A549 (cell line): Measurements from ENCODE around the gene OR9A2. TPM values are rescaled to one million over a fixed set of nuclear protein-coding genes. Genes with fewer than 3 reads are reported as not detected.

Source experiments
- ATAC-seq, 2 experiments: fragments of 200-7000 bp in 1 of 2; fragments of >200 bp in 1 of 2; cut with Nextera tagmentation in 1 of 2; cut with Tn5 transposase in 1 of 2; 3 replicates each; pipeline versions ENCODE4 v1.8.0 to v1.9.1; 2018 to 2020; ENCODE audit warnings: mild to moderate bottlenecking in 1 of 2, moderate library complexity in 1 of 2
- CTCF ChIA-PET: fragments of 300-600 bp; sonication (Branson Sonifier 250); formaldehyde crosslinking; extraction: SDS; loops from one replicate; lab custom pipeline; 2021; ENCODE audit warnings: antibody characterized with exemption, inconsistent platforms; lab: Yijun Ruan, JAX
- POLR2A ChIA-PET: fragments of 350-600 bp; formaldehyde crosslinking; extraction: SDS; loops from one replicate; lab custom pipeline; 2021; ENCODE audit warnings: antibody characterized with exemption, inconsistent platforms; lab: Yijun Ruan, JAX
- DNase-seq, 2 experiments: peaks; one replicate each; pipeline versions ENCODE4 v3.0.0 to v3.0.0-alpha.2; 2011 to 2016; ENCODE audit warnings: low read depth in 1 of 2, low spot score in 1 of 2
- FAIRE-seq: peaks from 2 replicates; lab custom pipeline; 2011; peaks lifted over from hg19 to GRCh38; lab: Jason Lieb, UNC
- H3K27ac ChIP-seq, 2 experiments: fragments of >200 bp; sonication (Bioruptor Twin); formaldehyde crosslinking; 3 replicates each; pipeline ENCODE4 v1.5.1; 2016 to 2017
- H3K4me1 ChIP-seq: fragments of >200 bp; sonication (Bioruptor Twin); formaldehyde crosslinking; 3 replicates; pipeline ENCODE4 v1.6.1; 2016
- H3K4me2 ChIP-seq: fragments of >200 bp; sonication (Bioruptor Twin); formaldehyde crosslinking; 3 replicates; pipeline ENCODE4 v1.6.1; 2016
- H3K4me3 ChIP-seq: fragments of >200 bp; sonication (Bioruptor Twin); formaldehyde crosslinking; 3 replicates; pipeline ENCODE4 v1.5.1; 2016
- H3K9me3 ChIP-seq: fragments of >200 bp; sonication (Bioruptor Twin); formaldehyde crosslinking; 3 replicates; pipeline ENCODE4 v1.6.1; 2016
- BHLHE40 ChIP-seq: IDR thresholded peaks from 2 replicates; pipeline ENCODE4 v1.6.1; 2012; ENCODE audit warnings: low read depth, low read length, inconsistent platforms
- CBX8 ChIP-seq: fragments of 200-600 bp; sonication (generic); IDR thresholded peaks from 2 replicates; pipeline ENCODE4 v1.6.1; 2016
- EHF ChIP-seq: fragments of 250-450 bp; sonication (Bioruptor Pico); IDR thresholded peaks from 2 replicates; pipeline ENCODE4 v1.5.0; 2020; ENCODE audit warnings: mild to moderate bottlenecking
- ELK1 ChIP-seq: fragments of 150-350 bp; IDR thresholded peaks from 2 replicates; pipeline ENCODE4 v1.6.1; 2014; ENCODE audit warnings: low read depth, mild to moderate bottlenecking, low read length
- HDAC2 ChIP-seq: fragments of 200-600 bp; sonication (generic); IDR thresholded peaks from 2 replicates; pipeline ENCODE4 v1.6.1; 2016
- HEYL ChIP-seq: fragments of 250-450 bp; sonication (Bioruptor Pico); IDR thresholded peaks from 2 replicates; pipeline ENCODE4 v1.8.0; 2021; ENCODE audit warnings: mild to moderate bottlenecking, moderate library complexity
- HMGXB4 ChIP-seq: fragments of 250-450 bp; sonication (Bioruptor Pico); IDR thresholded peaks from 2 replicates; pipeline ENCODE4 v1.5.0; 2021; ENCODE audit warnings: mild to moderate bottlenecking, moderate library complexity, borderline replicate concordance
- MAZ ChIP-seq: fragments of 150-350 bp; IDR thresholded peaks from 2 replicates; pipeline ENCODE4 v1.6.1; 2014; ENCODE audit warnings: antibody characterized with exemption, low read depth, low read length, borderline replicate concordance
- MYC ChIP-seq: IDR thresholded peaks from 2 replicates; pipeline ENCODE4 v1.6.1; 2012; ENCODE audit warnings: mild to moderate bottlenecking, inconsistent platforms, low read length, improper control_type of control experiment, borderline replicate concordance
- NR3C1 ChIP-seq: fragments of >200 bp; sonication (Bioruptor Twin); formaldehyde crosslinking; IDR thresholded peaks from 3 replicates; pipeline ENCODE4 v1.6.1; 2017
- PBX3 ChIP-seq: IDR thresholded peaks from 2 replicates; pipeline ENCODE4 v1.6.1; 2012
- POLR2A ChIP-seq: IDR thresholded peaks from 2 replicates; pipeline ENCODE4 v1.6.1; 2012; ENCODE audit warnings: mild to moderate bottlenecking, low read length
- POLR2AphosphoS2 ChIP-seq: conservative IDR thresholded peaks from 2 replicates; pipeline ENCODE4 v1.6.1; 2012; ENCODE audit warnings: low read length, improper control_type of control experiment, inconsistent platforms
- RAD21 ChIP-seq, 2 experiments: fragments of >200 bp in 1 of 2; sonication (Bioruptor Twin) in 1 of 2; formaldehyde crosslinking in 1 of 2; IDR thresholded peaks in 1 of 2; conservative IDR thresholded peaks in 1 of 2; 2 replicates in 1 of 2; 3 replicates in 1 of 2; pipeline ENCODE4 v1.6.1; 2012 to 2018; ENCODE audit warnings: inconsistent platforms in 1 of 2
- RCOR1 ChIP-seq: fragments of 150-350 bp; IDR thresholded peaks from 2 replicates; pipeline ENCODE4 v1.6.1; 2014; ENCODE audit warnings: antibody characterized with exemption, low read length, low read depth
- REST ChIP-seq: fragments of 200-600 bp; sonication (generic); IDR thresholded peaks from 2 replicates; pipeline ENCODE4 v1.6.1; 2016; ENCODE audit warnings: antibody characterized with exemption, mild to moderate bottlenecking, moderate library complexity
- TP53 ChIP-seq: fragments of 250-450 bp; sonication (Bioruptor Pico); IDR thresholded peaks from 2 replicates; pipeline ENCODE4 v1.5.0; 2021; ENCODE audit warnings: mild to moderate bottlenecking, moderate library complexity
- USF2 ChIP-seq: fragments of 450-650 bp; IDR thresholded peaks from 2 replicates; pipeline ENCODE4 v1.6.1; 2014; ENCODE audit warnings: antibody characterized with exemption
- ZC3H11A ChIP-seq: fragments of 450-650 bp; IDR thresholded peaks from 2 replicates; pipeline ENCODE4 v1.6.1; 2014; ENCODE audit warnings: antibody characterized with exemption, mild to moderate bottlenecking
- ZNF302 ChIP-seq: fragments of 250-450 bp; sonication (Bioruptor Pico); IDR thresholded peaks from 2 replicates; pipeline ENCODE4 v1.9.0; 2021; ENCODE audit warnings: inconsistent platforms, mild to moderate bottlenecking, moderate library complexity
- ZSCAN20 ChIP-seq: fragments of 250-450 bp; sonication (Bioruptor Pico); IDR thresholded peaks from 2 replicates; pipeline ENCODE4 v1.8.0; 2022; ENCODE audit warnings: mild to moderate bottlenecking, moderate library complexity
- WGBS: methylation state at CpG from one replicate; pipeline ENCODE4 v1.1.6; 2017; ENCODE audit errors: missing lambda C conversion rate; 5-methylcytosine and 5-hydroxymethylcytosine counted together
- polyA plus RNA-seq, 4 experiments: library from polyadenylated mRNA; depleted of rRNA in 3 of 4; stranded (reverse); fragments of >200 nt; fragmentation: RNase III in 1 of 4; extraction: RNeasy Plus Mini Kit Qiagen cat#74134 plus additional on column Dnase treatment in 1 of 4; gene quantifications; 2 replicates in 3 of 4; 3 replicates in 1 of 4; pipeline ENCODE4 v1.2.3, GENCODE V29; 2011 to 2017

Gene OR9A2
- polyA plus RNA-seq, 2 of the 4 experiments (the other 2 are of a cell fraction): not detected

GRCh38 chr7:143052041-143052440, 25.1 kb upstream of the OR9A2 start, which contains the start of gene OR6V1:
TSS of gene OR6V1 (plus strand) at chr7:143052341. CDS start at chr7:143052341, 0 bp downstream.
- 54% methylated on average over 4 of the region's 4 CpGs for WGBS
- no peak within 1 kb of the TSS for H3K4me2 ChIP-seq
- ChIA-PET POLR2A (no interaction called here), CTCF (no interaction called here)
- ATAC-seq (no peak), FAIRE-seq (no peak), DNase-seq (no peak)
- H3K4me3 ChIP-seq: no peak within 1 kb of the TSS
- H3K27ac ChIP-seq: no peak within 1 kb of the TSS
- no peaks in the 10 kb centered on the region for H3K9me3 ChIP-seq
- TF ChIP-seq POLR2A (no peak), POLR2AphosphoS2 (no peak), TP53 (CRISPR knock-in tag) (no peak), ZC3H11A (no peak), EHF (CRISPR knock-in tag) (no peak), RCOR1 (no peak), NR3C1 (no peak), BHLHE40 (no peak), HMGXB4 (CRISPR knock-in tag) (no peak), RAD21 (conservative IDR thresholded peaks at IDR 0.05 in 1 of 2, IDR thresholded peaks at IDR 0.05 in 1 of 2) (no peak), ZNF302 (CRISPR knock-in tag) (no peak), MAZ (no peak)
- no peaks in the 10 kb centered on the region for H3K4me1 ChIP-seq

GRCh38 chr7:143050931-143051330, 24.0 kb upstream of the OR9A2 start:
- Histone ChIP-seq H3K4me2 (no peak overlapping the region), H3K4me1 (no peaks in the 10 kb centered on the region), H3K27ac (no peak overlapping the region)
- FAIRE-seq (no peak), DNase-seq (no peak)
- WGBS: 21% methylated on average over 9 of the region's 9 CpGs
- TF ChIP-seq HEYL (CRISPR knock-in tag) (no peak), PBX3 (no peak), ZSCAN20 (CRISPR knock-in tag) (no peak), ELK1 (no peak), BHLHE40 (no peak), RAD21 (conservative IDR thresholded peaks at IDR 0.05 in 1 of 2, IDR thresholded peaks at IDR 0.05 in 1 of 2) (no peak), USF2 (no peak)
- TF ChIP-seq, all 56 proteins: peak for 0
- ATAC-seq: no peak
- no peaks in the 10 kb centered on the region for H3K9me3 ChIP-seq
- H3K4me3 ChIP-seq: no peak overlapping the region
- CTCF ChIA-PET: no interaction called here
- POLR2A ChIA-PET: no interaction called here

- H3K4me1 ChIP-seq: no peaks in the 10 kb centered on the region
- no peak overlapping the region for H3K4me2 ChIP-seq
- ChIA-PET CTCF (no interaction called here), POLR2A (no interaction called here)
- TF ChIP-seq MYC: no peak
- TF ChIP-seq HDAC2: no peak
- no peak for TF ChIP-seq ZSCAN20 (CRISPR knock-in tag)
- TF ChIP-seq POLR2AphosphoS2: no peak
- TF ChIP-seq CBX8: no peak
- TF ChIP-seq HEYL (CRISPR knock-in tag): no peak
- no peak for TF ChIP-seq REST
- FAIRE-seq (no peak), DNase-seq (no peak), ATAC-seq (no peak)
- no peak overlapping the region for H3K4me3 ChIP-seq
- 12% methylated on average over 4 of the region's 4 CpGs for WGBS
- no peak overlapping the region for H3K27ac ChIP-seq
- H3K9me3 ChIP-seq: no peaks in the 10 kb centered on the region
These were observed 22.4 kb upstream of the OR9A2 start for GRCh38 chr7:143049362-143049761.
